Breast epithelium (tissue), 3 donors: Measurements from ENCODE around the gene SP2.

Source experiments
- POLR2A ChIP-seq: fragments of 450-650 bp; IDR thresholded peaks from one replicate; pipeline ENCODE4 v1.6.1; 2016; ENCODE audit warnings: antibody characterized with exemption, mild to moderate bottlenecking, moderate library complexity
- POLR2AphosphoS5 ChIP-seq, 3 donors: sonication (generic); formaldehyde crosslinking; IDR thresholded peaks; one replicate each; pipeline ENCODE4 v1.6.1; 2017; ENCODE audit warnings: antibody characterized with exemption in 3 of 3
- TF ChIP-seq, protein P1 (sequence below), 3 donors: fragments of 450-650 bp; IDR thresholded peaks; one replicate each; pipeline ENCODE4 v1.5.1; 2016 to 2017; ENCODE audit warnings: antibody characterized with exemption in 3 of 3, mild to moderate bottlenecking in 3 of 3, moderate library complexity in 3 of 3

DNA sequence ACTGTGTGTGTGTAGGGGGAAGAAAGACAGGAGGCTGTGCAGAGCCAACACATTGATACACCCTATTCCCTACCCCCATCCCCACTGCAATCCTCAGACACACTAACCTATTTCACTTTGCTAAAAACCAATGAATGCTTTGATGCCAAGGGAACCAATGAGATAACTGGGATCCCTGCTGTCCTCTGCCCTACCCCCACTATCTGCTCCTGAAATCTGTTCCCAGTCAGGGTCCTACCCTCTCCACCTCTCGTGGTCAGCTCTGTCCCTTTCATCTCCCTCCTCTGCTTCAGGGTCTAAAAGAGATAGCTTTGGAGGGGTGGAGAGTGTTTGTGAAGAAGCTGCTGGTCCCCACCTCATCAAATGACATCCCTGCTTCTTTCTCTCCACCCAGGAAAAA, 26.0 kb upstream of the SP2 start:
- TF ChIP-seq POLR2A (no peak), POLR2AphosphoS5 (IDR thresholded peaks at IDR 0.05) (no peak)
- TF ChIP-seq, protein P1, sequence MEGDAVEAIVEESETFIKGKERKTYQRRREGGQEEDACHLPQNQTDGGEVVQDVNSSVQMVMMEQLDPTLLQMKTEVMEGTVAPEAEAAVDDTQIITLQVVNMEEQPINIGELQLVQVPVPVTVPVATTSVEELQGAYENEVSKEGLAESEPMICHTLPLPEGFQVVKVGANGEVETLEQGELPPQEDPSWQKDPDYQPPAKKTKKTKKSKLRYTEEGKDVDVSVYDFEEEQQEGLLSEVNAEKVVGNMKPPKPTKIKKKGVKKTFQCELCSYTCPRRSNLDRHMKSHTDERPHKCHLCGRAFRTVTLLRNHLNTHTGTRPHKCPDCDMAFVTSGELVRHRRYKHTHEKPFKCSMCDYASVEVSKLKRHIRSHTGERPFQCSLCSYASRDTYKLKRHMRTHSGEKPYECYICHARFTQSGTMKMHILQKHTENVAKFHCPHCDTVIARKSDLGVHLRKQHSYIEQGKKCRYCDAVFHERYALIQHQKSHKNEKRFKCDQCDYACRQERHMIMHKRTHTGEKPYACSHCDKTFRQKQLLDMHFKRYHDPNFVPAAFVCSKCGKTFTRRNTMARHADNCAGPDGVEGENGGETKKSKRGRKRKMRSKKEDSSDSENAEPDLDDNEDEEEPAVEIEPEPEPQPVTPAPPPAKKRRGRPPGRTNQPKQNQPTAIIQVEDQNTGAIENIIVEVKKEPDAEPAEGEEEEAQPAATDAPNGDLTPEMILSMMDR (IDR thresholded peaks at IDR 0.05), result no peak
